HepG2 (cell line): ENCODE data around the gene LDAH. TPM values are rescaled to one million over a fixed set of nuclear protein-coding genes. Genes with fewer than 3 reads are reported as not detected.

Experiments used
- ARID4A ChIP-seq: sonication (generic); formaldehyde crosslinking; IDR thresholded peaks from 2 replicates; pipeline ENCODE4 v1.5.0; 2020; ENCODE audit warnings: mild to moderate bottlenecking, missing genetic modification reagents, borderline replicate concordance
- BRD4 ChIP-seq: sonication (generic); formaldehyde crosslinking; IDR thresholded peaks from 2 replicates; pipeline ENCODE4 v1.4.0; 2020; ENCODE audit warnings: missing genetic modification reagents
- HOMEZ ChIP-seq: IDR thresholded peaks from 2 replicates; pipeline ENCODE4 v1.6.1; 2016; ENCODE audit warnings: low read depth
- IRF2 ChIP-seq: IDR thresholded peaks from 2 replicates; pipeline ENCODE4 v1.6.1; 2018; ENCODE audit warnings: missing genetic modification reagents, missing compliant biosample characterization
- MLLT10 ChIP-seq: sonication (generic); formaldehyde crosslinking; IDR thresholded peaks from 2 replicates; pipeline ENCODE4 v1.4.0; 2020; ENCODE audit warnings: missing genetic modification reagents
- PHF5A ChIP-seq: IDR thresholded peaks from one replicate; pipeline ENCODE4 v1.6.1; 2018; ENCODE audit warnings: low read depth, missing genetic modification reagents; ENCODE audit not compliant: unreplicated experiment
- RFXANK ChIP-seq: IDR thresholded peaks from 2 replicates; pipeline ENCODE4 v1.6.1; 2016
- ZNF230 ChIP-seq: sonication (generic); formaldehyde crosslinking; IDR thresholded peaks from 2 replicates; pipeline ENCODE4 v1.4.0; 2020; ENCODE audit warnings: mild to moderate bottlenecking, missing genetic modification reagents
- ZNF276 ChIP-seq: sonication (generic); formaldehyde crosslinking; IDR thresholded peaks from 2 replicates; pipeline ENCODE4 v1.4.0; 2020; ENCODE audit warnings: mild to moderate bottlenecking, low read depth, missing genetic modification reagents
- ZNF580 ChIP-seq: IDR thresholded peaks from 2 replicates; pipeline ENCODE4 v1.6.1; 2016; ENCODE audit warnings: low read depth, borderline replicate concordance
- ZNF614 ChIP-seq: IDR thresholded peaks from 2 replicates; pipeline ENCODE4 v1.6.1; 2018; ENCODE audit warnings: missing biosample characterization, missing genetic modification reagents, inconsistent platforms, borderline replicate concordance
- ZNF709 ChIP-seq: sonication (generic); formaldehyde crosslinking; IDR thresholded peaks from 2 replicates; pipeline ENCODE4 v1.5.0; 2020; ENCODE audit warnings: mild to moderate bottlenecking, missing genetic modification reagents
- ZZZ3 ChIP-seq: sonication (generic); formaldehyde crosslinking; IDR thresholded peaks from 2 replicates; pipeline ENCODE4 v1.4.0; 2020; ENCODE audit warnings: missing genetic modification reagents, mild to moderate bottlenecking, borderline replicate concordance
- polyA plus RNA-seq, 8 experiments: library from polyadenylated mRNA; depleted of rRNA in 3 of 8; stranded (reverse) in 7 of 8; unstranded in 1 of 8; fragments of >200 nt; fragmentation: Illumina TruSeq in 4 of 8; extraction: Trizol in 4 of 8; gene quantifications; 2 replicates each; pipeline versions ENCODE4 v1.2.1 to v1.2.3, GENCODE V29; 2011 to 2016; ENCODE audit warnings: low read depth in 4 of 8, missing spikeins in 1 of 8, mixed read lengths in 1 of 8; ENCODE audit not compliant: insufficient read depth in 1 of 8
- total RNA-seq, 5 experiments: library from RNA; depleted of rRNA; stranded (reverse); fragments of >200 nt; fragmentation: Illumina TruSeq; extraction: Trizol; gene quantifications; 2 replicates each; pipeline ENCODE4 v1.2.3, GENCODE V29; 2016; ENCODE audit warnings: low read depth in 1 of 5
- TF ChIP-seq, protein P1 (sequence below): sonication (generic); formaldehyde crosslinking; IDR thresholded peaks from 2 replicates; pipeline ENCODE4 v1.5.1; 2020; ENCODE audit warnings: missing genetic modification reagents, mild to moderate bottlenecking, borderline replicate concordance
- TF ChIP-seq, protein P2 (sequence below): IDR thresholded peaks from 2 replicates; pipeline ENCODE4 v1.6.1; 2016; ENCODE audit warnings: mild to moderate bottlenecking, missing biosample characterization, missing genetic modification reagents
- TF ChIP-seq, protein P3 (sequence below): sonication (generic); formaldehyde crosslinking; IDR thresholded peaks from 2 replicates; pipeline ENCODE4 v1.4.0; 2020; ENCODE audit warnings: mild to moderate bottlenecking, low read depth, missing genetic modification reagents

The LDAH gene
- total and polyA plus RNA-seq, 2 of the 13 experiments (the other 11 are each of a cell fraction or from before 2014, with no cell fraction given) = 28.8 to 46.2 TPM

- TF ChIP-seq HOMEZ = no peak
- TF ChIP-seq, protein P1, sequence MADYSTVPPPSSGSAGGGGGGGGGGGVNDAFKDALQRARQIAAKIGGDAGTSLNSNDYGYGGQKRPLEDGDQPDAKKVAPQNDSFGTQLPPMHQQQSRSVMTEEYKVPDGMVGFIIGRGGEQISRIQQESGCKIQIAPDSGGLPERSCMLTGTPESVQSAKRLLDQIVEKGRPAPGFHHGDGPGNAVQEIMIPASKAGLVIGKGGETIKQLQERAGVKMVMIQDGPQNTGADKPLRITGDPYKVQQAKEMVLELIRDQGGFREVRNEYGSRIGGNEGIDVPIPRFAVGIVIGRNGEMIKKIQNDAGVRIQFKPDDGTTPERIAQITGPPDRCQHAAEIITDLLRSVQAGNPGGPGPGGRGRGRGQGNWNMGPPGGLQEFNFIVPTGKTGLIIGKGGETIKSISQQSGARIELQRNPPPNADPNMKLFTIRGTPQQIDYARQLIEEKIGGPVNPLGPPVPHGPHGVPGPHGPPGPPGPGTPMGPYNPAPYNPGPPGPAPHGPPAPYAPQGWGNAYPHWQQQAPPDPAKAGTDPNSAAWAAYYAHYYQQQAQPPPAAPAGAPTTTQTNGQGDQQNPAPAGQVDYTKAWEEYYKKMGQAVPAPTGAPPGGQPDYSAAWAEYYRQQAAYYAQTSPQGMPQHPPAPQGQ = 0 out of 2 replicates have a peak, but pooled peaks have one; percentile 58
- TF ChIP-seq ZNF614 (CRISPR knock-in tag) = 0 out of 2 replicates have a peak, but pooled peaks have one; percentile 14
- TF ChIP-seq ZNF230 (CRISPR knock-in tag) = 0 out of 2 replicates have a peak, but pooled peaks have one; percentile 40
- peak; percentile 18; the same call in 1 of the 2 replicates for TF ChIP-seq IRF2
- peak; percentile 60; the same call in 1 of the 2 replicates for TF ChIP-seq ARID4A
- 0 out of 2 replicates have a peak, but pooled peaks have one; percentile 58 for TF ChIP-seq ZNF276 (CRISPR knock-in tag)
- TF ChIP-seq, protein P2, sequence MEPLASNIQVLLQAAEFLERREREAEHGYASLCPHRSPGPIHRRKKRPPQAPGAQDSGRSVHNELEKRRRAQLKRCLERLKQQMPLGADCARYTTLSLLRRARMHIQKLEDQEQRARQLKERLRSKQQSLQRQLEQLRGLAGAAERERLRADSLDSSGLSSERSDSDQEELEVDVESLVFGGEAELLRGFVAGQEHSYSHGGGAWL (CRISPR knock-in tag) = 0 out of 2 replicates have a peak, but pooled peaks have one; percentile 37
- peak; percentile 21; the same call in 1 of the 2 replicates for TF ChIP-seq ZNF580 (CRISPR knock-in tag)
- TF ChIP-seq ZNF709 (CRISPR knock-in tag) = no peak; the same call in 1 of the 2 replicates
- TF ChIP-seq MLLT10 = no peak
- no peak for TF ChIP-seq RFXANK
- no peak for TF ChIP-seq PHF5A
- TF ChIP-seq ZZZ3 (CRISPR knock-in tag) = no peak
- TF ChIP-seq BRD4 (CRISPR knock-in tag) = no peak
- TF ChIP-seq, protein P3, sequence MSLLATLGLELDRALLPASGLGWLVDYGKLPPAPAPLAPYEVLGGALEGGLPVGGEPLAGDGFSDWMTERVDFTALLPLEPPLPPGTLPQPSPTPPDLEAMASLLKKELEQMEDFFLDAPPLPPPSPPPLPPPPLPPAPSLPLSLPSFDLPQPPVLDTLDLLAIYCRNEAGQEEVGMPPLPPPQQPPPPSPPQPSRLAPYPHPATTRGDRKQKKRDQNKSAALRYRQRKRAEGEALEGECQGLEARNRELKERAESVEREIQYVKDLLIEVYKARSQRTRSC (CRISPR knock-in tag) = 0 out of 2 replicates have a peak, but pooled peaks have one; percentile 67
Measured at GRCh38 chr2:20667531-20668401, 155.1 kb downstream of the LDAH start (continued).
